HG03103 (cell line): ENCODE results near the gene HSD11B1.

Experiments
- ATAC-seq: cut with Tn5 transposase; IDR thresholded peaks from one replicate; pipeline ENCODE4 v1.9.1; 2021; ENCODE audit warnings: low read depth; ENCODE audit not compliant: unreplicated experiment

The HSD11B1 gene

DNA sequence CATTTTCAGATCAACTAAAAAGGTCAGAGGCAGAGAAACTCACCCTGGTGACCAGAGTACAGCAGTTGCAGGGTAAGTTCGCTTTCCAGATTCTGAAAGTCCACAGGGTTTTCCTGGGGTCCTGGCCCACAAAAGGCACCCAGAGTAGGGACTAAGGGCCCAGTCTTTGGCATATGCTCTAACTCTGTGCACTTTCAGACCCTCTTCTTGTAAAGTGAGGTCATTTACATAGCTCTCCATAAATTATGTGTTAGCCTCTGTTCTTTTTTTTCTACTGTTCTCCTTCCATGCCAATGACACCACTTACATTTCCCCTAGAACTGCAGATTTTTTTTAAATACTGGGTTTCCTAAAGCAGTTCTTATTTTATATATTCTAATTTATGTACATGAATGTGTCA lies 73.5 kb downstream of the HSD11B1 start:
- ATAC-seq, result no peak

- no peak for ATAC-seq
Measured at GRCh38 chr1:209780268-209780667, 75.6 kb downstream of the HSD11B1 start.

GRCh38 chr1:209783386-209783785 lies 78.7 kb downstream of the HSD11B1 start:
- ATAC-seq, result no peak
